HepG2 (cell line): ENCODE results near the gene ZNF394. TPM values are rescaled to one million over a fixed set of nuclear protein-coding genes. Genes with fewer than 3 reads are reported as not detected.

Source experiments
- ATAC-seq: fragments of 200-7000 bp; cut with Tn5 transposase; 3 replicates; pipeline ENCODE4 v1.9.1; 2020; ENCODE audit warnings: mild to moderate bottlenecking, moderate library complexity
- BruUV-seq: library from RNA; stranded (reverse); fragments of 400-500 nt; replicated peaks from 2 replicates; lab custom pipeline; 2021; lab: Mats Ljungman, UMichigan
- CTCF ChIA-PET: fragments of 300-600 bp; formaldehyde crosslinking; extraction: SDS; loops from one replicate; lab custom pipeline; 2021; ENCODE audit warnings: low total read pairs, inconsistent platforms, low intra/inter-chr PET ratio; lab: Yijun Ruan, JAX
- POLR2A ChIA-PET: fragments of 350-600 bp; sonication (Branson Sonifier 250); formaldehyde crosslinking; loops from one replicate; lab custom pipeline; 2020; ENCODE audit warnings: antibody characterized with exemption, inconsistent platforms; lab: Yijun Ruan, JAX
- DNase-seq: peaks from one replicate; pipeline ENCODE4 v3.0.0-alpha.2; 2015; ENCODE audit warnings: low spot score
- FAIRE-seq: peaks from 3 replicates; lab custom pipeline; 2011; peaks lifted over from hg19 to GRCh38; lab: Jason Lieb, UNC
- H2AFZ ChIP-seq: one replicate; pipeline ENCODE4 v1.6.1; 2011; ENCODE audit warnings: low read length, inconsistent platforms
- H3K27ac ChIP-seq: fragments of 300-600 bp; 3 replicates; pipeline ENCODE4 v1.8.0; 2011; ENCODE audit warnings: mixed run types, mild to moderate bottlenecking, mixed read lengths, low read length, inconsistent platforms; ENCODE audit not compliant: insufficient read depth; ENCODE audit errors: extremely low read length
- H3K27me3 ChIP-seq, 2 experiments: fragments of 200-600 bp in 1 of 2; 2 replicates in 1 of 2; 3 replicates in 1 of 2; pipeline versions ENCODE4 v1.6.0 to v1.8.0; 2011; ENCODE audit warnings: low read length in 2 of 2, mild to moderate bottlenecking in 2 of 2, moderate library complexity in 2 of 2, inconsistent platforms in 1 of 2; ENCODE audit not compliant: insufficient read depth in 2 of 2, control insufficient read depth in 1 of 2
- H3K36me3 ChIP-seq, 2 experiments: fragments of 200-600 bp in 1 of 2; replicated peaks in 1 of 2; 2 replicates in 1 of 2; 3 replicates in 1 of 2; pipeline versions ENCODE4 v1.5.1 to v1.8.0; 2011; ENCODE audit warnings: low read length in 2 of 2, inconsistent platforms in 1 of 2; ENCODE audit not compliant: insufficient read depth in 2 of 2, control insufficient read depth in 1 of 2
- H3K4me1 ChIP-seq: 2 replicates; pipeline ENCODE4 v1.5.1; 2012; ENCODE audit warnings: low read length, inconsistent platforms; ENCODE audit not compliant: insufficient read depth
- H3K4me2 ChIP-seq: 2 replicates; pipeline ENCODE4 v1.6.0; 2011; ENCODE audit warnings: low read depth, low read length, inconsistent platforms
- H3K4me3 ChIP-seq, 3 experiments: fragments of 200-600 bp in 1 of 3; sonication (generic), shearing (Covaris generic) in 1 of 3; replicated peaks in 1 of 3; 2 replicates each; pipeline ENCODE4 v1.5.1; 2011 to 2016; ENCODE audit warnings: low read length in 3 of 3, inconsistent platforms in 2 of 3, low read depth in 2 of 3, mild to moderate bottlenecking in 2 of 3, control low read depth in 1 of 3, mixed read lengths in 1 of 3; ENCODE audit not compliant: insufficient read depth in 1 of 3
- H3K79me2 ChIP-seq: one replicate; pipeline ENCODE4 v1.6.1; 2011; ENCODE audit warnings: low read length, inconsistent platforms; ENCODE audit not compliant: insufficient read depth
- H3K9ac ChIP-seq: 2 replicates; pipeline ENCODE4 v1.6.0; 2011; ENCODE audit warnings: mild to moderate bottlenecking, low read depth, low read length, inconsistent platforms; ENCODE audit not compliant: insufficient read depth
- H3K9me3 ChIP-seq: 2 replicates; pipeline ENCODE4 v1.5.1; 2012; ENCODE audit warnings: mild to moderate bottlenecking, low read length
- H4K20me1 ChIP-seq: 2 replicates; pipeline ENCODE4 v1.6.0; 2011; ENCODE audit warnings: inconsistent platforms, mild to moderate bottlenecking, low read length, moderate library complexity; ENCODE audit not compliant: insufficient read depth
- BCL6 ChIP-seq: IDR thresholded peaks from 2 replicates; pipeline ENCODE4 v1.6.1; 2016; ENCODE audit warnings: missing genetic modification reagents, missing compliant biosample characterization
- EEA1 ChIP-seq: sonication (generic); formaldehyde crosslinking; IDR thresholded peaks from 2 replicates; pipeline ENCODE4 v1.5.1; 2020; ENCODE audit warnings: mild to moderate bottlenecking, missing genetic modification reagents, borderline replicate concordance
- ESRRA ChIP-seq: sonication (generic); formaldehyde crosslinking; IDR thresholded peaks from 2 replicates; pipeline ENCODE4 v1.5.1; 2020; ENCODE audit warnings: mild to moderate bottlenecking, low read depth, missing genetic modification reagents
- HNF4A ChIP-seq: sonication (generic); formaldehyde crosslinking; IDR thresholded peaks from 2 replicates; pipeline ENCODE4 v1.4.0; 2020; ENCODE audit warnings: missing genetic modification reagents
- NFYC ChIP-seq: IDR thresholded peaks from 2 replicates; pipeline ENCODE4 v1.6.1; 2016; ENCODE audit warnings: missing genetic modification reagents, missing compliant biosample characterization
- NONO ChIP-seq, 2 experiments: fragments of 450-650 bp in 1 of 2; sonication (generic) in 1 of 2; formaldehyde crosslinking in 1 of 2; IDR thresholded peaks in 1 of 2; conservative IDR thresholded peaks in 1 of 2; 2 replicates each; pipeline versions ENCODE4 v1.6.1 to v1.8.0; 2017 to 2022; ENCODE audit warnings: mild to moderate bottlenecking in 1 of 2, missing genetic modification reagents in 1 of 2, moderate library complexity in 1 of 2
- SP4 ChIP-seq: sonication (generic); formaldehyde crosslinking; IDR thresholded peaks from 2 replicates; pipeline ENCODE4 v1.8.1; 2023; ENCODE audit warnings: mild to moderate bottlenecking, missing genetic modification reagents
- THYN1 ChIP-seq: sonication (generic); formaldehyde crosslinking; IDR thresholded peaks from 2 replicates; pipeline ENCODE4 v1.8.1; 2023; ENCODE audit warnings: low read depth, mild to moderate bottlenecking, moderate library complexity, missing genetic modification reagents, borderline replicate concordance
- ZNF256 ChIP-seq: sonication (generic); formaldehyde crosslinking; conservative IDR thresholded peaks from 2 replicates; pipeline ENCODE4 v1.4.0; 2020; ENCODE audit warnings: missing genetic modification reagents
- ZNF333 ChIP-seq: sonication (generic); formaldehyde crosslinking; IDR thresholded peaks from 2 replicates; pipeline ENCODE4 v1.4.0; 2020; ENCODE audit warnings: mild to moderate bottlenecking, missing genetic modification reagents, borderline replicate concordance
- ZNF354B ChIP-seq: sonication (generic); formaldehyde crosslinking; IDR thresholded peaks from 2 replicates; pipeline ENCODE4 v1.8.0; 2022; ENCODE audit warnings: mild to moderate bottlenecking, missing genetic modification reagents
- ZNF441 ChIP-seq: sonication (generic); formaldehyde crosslinking; IDR thresholded peaks from 2 replicates; pipeline ENCODE4 v1.7.0; 2021; ENCODE audit warnings: missing genetic modification reagents, borderline replicate concordance
- ZNF503 ChIP-seq: sonication (generic); formaldehyde crosslinking; IDR thresholded peaks from 2 replicates; pipeline ENCODE4 v1.4.0; 2020; ENCODE audit warnings: missing genetic modification reagents
- ZNF563 ChIP-seq: sonication (generic); formaldehyde crosslinking; IDR thresholded peaks from 2 replicates; pipeline ENCODE4 v1.8.0; 2022; ENCODE audit warnings: mild to moderate bottlenecking, moderate library complexity, missing genetic modification reagents
- ZNF777 ChIP-seq: sonication (generic); formaldehyde crosslinking; IDR thresholded peaks from 2 replicates; pipeline ENCODE4 v1.4.0; 2020; ENCODE audit warnings: missing genetic modification reagents
- ZSCAN20 ChIP-seq: sonication (generic); formaldehyde crosslinking; IDR thresholded peaks from 2 replicates; pipeline ENCODE4 v1.4.0; 2020; ENCODE audit warnings: missing genetic modification reagents, mild to moderate bottlenecking, borderline replicate concordance
- WGBS: methylation state at CpG from one replicate; pipeline ENCODE4 v1.1.6; 2017; ENCODE audit warnings: low lambda C conversion rate; 5-methylcytosine and 5-hydroxymethylcytosine counted together
- in situ Hi-C: cut with HindIII; loops from 2 replicates; pipeline ENCODE4 v1.10.0; 2017; ENCODE audit warnings: low pct_unique_long_range_greater_than_20kb; ENCODE audit not compliant: extremely low pct_ligation_motif_present
- intact Hi-C: fragments of 100-400 bp; cut with micrococcal nuclease; formaldehyde crosslinking; loops from one replicate; pipeline ENCODE4 v1.10.0; 2022; ENCODE audit not compliant: unreplicated experiment
- polyA plus RNA-seq, 8 experiments: library from polyadenylated mRNA; depleted of rRNA in 3 of 8; stranded (reverse) in 7 of 8; unstranded in 1 of 8; fragments of >200 nt; fragmentation: Illumina TruSeq in 4 of 8; extraction: Trizol in 4 of 8; gene quantifications; 2 replicates each; pipeline versions ENCODE4 v1.2.1 to v1.2.3, GENCODE V29; 2011 to 2016; ENCODE audit warnings: low read depth in 4 of 8, missing spikeins in 1 of 8, mixed read lengths in 1 of 8; ENCODE audit not compliant: insufficient read depth in 1 of 8
- total RNA-seq, 5 experiments: library from RNA; depleted of rRNA; stranded (reverse); fragments of >200 nt; fragmentation: Illumina TruSeq; extraction: Trizol; gene quantifications; 2 replicates each; pipeline ENCODE4 v1.2.3, GENCODE V29; 2016; ENCODE audit warnings: low read depth in 1 of 5
- TF ChIP-seq, protein P1 (sequence below): sonication (generic); formaldehyde crosslinking; IDR thresholded peaks from 2 replicates; pipeline ENCODE4 v1.4.0; 2020; ENCODE audit warnings: missing genetic modification reagents

ZNF394 gene
- total and polyA plus RNA-seq, 2 of the 13 experiments (the other 11 are each of a cell fraction or from before 2014, with no cell fraction given) = 7.8 to 19.6 TPM

GRCh38 chr7:99541212-99541611 is 41.1 kb upstream of the ZNF394 start:
- no peak for FAIRE-seq
- POLR2A ChIA-PET = interaction anchor here (1.6 kb wide), 1 partner anchor 17 kb away, joined by 5 read pairs; the partner anchor contains the start of gene ZNF655
- Histone ChIP-seq H3K9me3 (no peaks in the 10 kb centered on the region), H3K27me3 (no peaks in the 10 kb centered on the region), H3K9ac (no peak overlapping the region), H3K4me2 (no peak overlapping the region), H3K27ac (no peak overlapping the region), H3K36me3 (peaks cover 0 to under 1% of the 10 kb centered on the region in 2 experiments; a peak in 1 of 5 replicates), H4K20me1 (no peaks in the 10 kb centered on the region), H3K4me3 (no peak overlapping the region), H2AFZ (no peak overlapping the region), H3K79me2 (no peaks in the 10 kb centered on the region), H3K4me1 (peaks cover 9% of the 10 kb centered on the region)
- intact Hi-C loops (no loop called here), in situ Hi-C loops (no loop called here)
- WGBS = 58% methylated on average over 9 of the region's 9 CpGs
- CTCF ChIA-PET = no interaction called here
- no peak for DNase-seq
- ATAC-seq = no peak; the same call in 2 of the 3 replicates
- BruUV-seq = no TSS peak
- no peak for TF ChIP-seq ZNF333 (CRISPR knock-in tag)
- no peak for TF ChIP-seq ESRRA (CRISPR knock-in tag)
- no peak for TF ChIP-seq BCL6 (CRISPR knock-in tag)
- TF ChIP-seq NFYC (CRISPR knock-in tag) = no peak
- no peak for TF ChIP-seq ZNF441 (CRISPR knock-in tag)
- TF ChIP-seq NONO (IDR thresholded peaks at IDR 0.05) = no peak
- TF ChIP-seq NONO (CRISPR knock-in tag; conservative IDR thresholded peaks at IDR 0.05) = no peak
- no peak for TF ChIP-seq ZNF777 (CRISPR knock-in tag)
- TF ChIP-seq SP4 (CRISPR knock-in tag) = no peak
- no peak for TF ChIP-seq HNF4A (CRISPR knock-in tag)
- TF ChIP-seq ZNF563 (CRISPR knock-in tag) = no peak
- no peak for TF ChIP-seq EEA1 (CRISPR knock-in tag)
- TF ChIP-seq, protein P1, sequence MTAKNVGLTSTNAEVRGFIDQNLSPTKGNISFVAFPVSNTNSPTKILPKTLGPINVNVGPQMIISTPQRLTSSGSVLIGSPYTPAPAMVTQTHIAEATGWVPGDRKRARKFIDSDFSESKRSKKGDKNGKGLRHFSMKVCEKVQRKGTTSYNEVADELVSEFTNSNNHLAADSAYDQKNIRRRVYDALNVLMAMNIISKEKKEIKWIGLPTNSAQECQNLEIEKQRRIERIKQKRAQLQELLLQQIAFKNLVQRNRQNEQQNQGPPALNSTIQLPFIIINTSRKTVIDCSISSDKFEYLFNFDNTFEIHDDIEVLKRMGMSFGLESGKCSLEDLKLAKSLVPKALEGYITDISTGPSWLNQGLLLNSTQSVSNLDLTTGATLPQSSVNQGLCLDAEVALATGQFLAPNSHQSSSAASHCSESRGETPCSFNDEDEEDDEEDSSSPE (CRISPR knock-in tag) = no peak
- TF ChIP-seq THYN1 (CRISPR knock-in tag) = no peak
- TF ChIP-seq ZNF256 (CRISPR knock-in tag) = no peak
- no peak for TF ChIP-seq ZNF354B (CRISPR knock-in tag)
- TF ChIP-seq ZNF503 (CRISPR knock-in tag) = no peak
- no peak for TF ChIP-seq ZSCAN20 (CRISPR knock-in tag)
